Astrocyte (in vitro differentiated cells and primary cell): Measurements from ENCODE around the gene MEIOB. TPM values are rescaled to one million over a fixed set of nuclear protein-coding genes. Genes with fewer than 3 reads are reported as not detected.

ENCODE experiments used
- DNase-seq: peaks from one replicate; pipeline ENCODE4 v3.0.0-alpha.2; 2010; ENCODE audit warnings: low read depth
- FAIRE-seq: peaks from 2 replicates; lab custom pipeline; 2011; peaks lifted over from hg19 to GRCh38; lab: Jason Lieb, UNC
- H2AFZ ChIP-seq: 2 replicates; pipeline ENCODE4 v1.6.0; 2012; ENCODE audit warnings: low read depth, low read length, inconsistent platforms
- H3K27ac ChIP-seq: 2 replicates; pipeline ENCODE4 v1.5.1; 2011; ENCODE audit warnings: low read depth, low read length, inconsistent platforms
- H3K27me3 ChIP-seq: 2 replicates; pipeline ENCODE4 v1.6.0; 2011; ENCODE audit warnings: low read length, inconsistent platforms; ENCODE audit not compliant: insufficient read depth
- H3K36me3 ChIP-seq: 2 replicates; pipeline ENCODE4 v1.5.1; 2011; ENCODE audit warnings: low read length, inconsistent platforms; ENCODE audit not compliant: insufficient read depth
- H3K4me1 ChIP-seq: 2 replicates; pipeline ENCODE4 v1.5.1; 2011; ENCODE audit warnings: low read length, inconsistent platforms; ENCODE audit not compliant: insufficient read depth
- H3K4me2 ChIP-seq: 2 replicates; pipeline ENCODE4 v1.6.0; 2012; ENCODE audit warnings: low read length, inconsistent platforms
- H3K4me3 ChIP-seq: 2 replicates; pipeline ENCODE4 v1.5.1; 2011; ENCODE audit warnings: low read depth, mild to moderate bottlenecking, low read length, inconsistent platforms; ENCODE audit not compliant: insufficient read depth
- H3K79me2 ChIP-seq: 2 replicates; pipeline ENCODE4 v1.6.0; 2012; ENCODE audit warnings: mild to moderate bottlenecking, low read length, inconsistent platforms; ENCODE audit not compliant: insufficient read depth
- H3K9ac ChIP-seq: 2 replicates; pipeline ENCODE4 v1.6.0; 2012; ENCODE audit warnings: mild to moderate bottlenecking, low read length, inconsistent platforms
- H3K9me3 ChIP-seq: 2 replicates; pipeline ENCODE4 v1.5.1; 2012; ENCODE audit warnings: low read depth, mild to moderate bottlenecking, low read length, inconsistent platforms; ENCODE audit not compliant: insufficient read depth
- H4K20me1 ChIP-seq: 2 replicates; pipeline ENCODE4 v1.6.0; 2012; ENCODE audit warnings: low read length, inconsistent platforms; ENCODE audit not compliant: insufficient read depth
- H3K27ac Mint-ChIP-seq: one replicate; pipeline ENCODE4 v1.8.0; 2021; ENCODE audit warnings: mild to moderate bottlenecking, mixed read lengths; ENCODE audit not compliant: unreplicated experiment
- H3K27me3 Mint-ChIP-seq: one replicate; pipeline ENCODE4 v1.8.0; 2021; ENCODE audit warnings: low read depth, mixed read lengths; ENCODE audit not compliant: unreplicated experiment
- H3K36me3 Mint-ChIP-seq: one replicate; pipeline ENCODE4 v1.8.0; 2021; ENCODE audit warnings: low read depth, mixed read lengths; ENCODE audit not compliant: unreplicated experiment
- H3K4me1 Mint-ChIP-seq: one replicate; pipeline ENCODE4 v1.8.0; 2021; ENCODE audit warnings: low read depth, mixed read lengths; ENCODE audit not compliant: unreplicated experiment
- H3K4me3 Mint-ChIP-seq: one replicate; pipeline ENCODE4 v1.8.0; 2021; ENCODE audit warnings: mild to moderate bottlenecking, moderate library complexity, mixed read lengths; ENCODE audit not compliant: unreplicated experiment
- H3K9me3 Mint-ChIP-seq: one replicate; pipeline ENCODE4 v1.8.0; 2021; ENCODE audit warnings: mild to moderate bottlenecking, mixed read lengths; ENCODE audit not compliant: unreplicated experiment
- EZH2 ChIP-seq: IDR thresholded peaks from 2 replicates; pipeline ENCODE4 v1.6.1; 2012; ENCODE audit warnings: mild to moderate bottlenecking, low read length, inconsistent platforms; ENCODE audit not compliant: insufficient read depth
- total RNA-seq: library from RNA; stranded (reverse); gene quantifications from 2 replicates; pipeline ENCODE4 v1.2.1, GENCODE V29; 2021
- TF ChIP-seq, protein P1 (sequence below): IDR thresholded peaks from 2 replicates; pipeline ENCODE4 v1.5.1; 2011; ENCODE audit warnings: low read depth, mild to moderate bottlenecking, inconsistent platforms, low read length, moderate library complexity; ENCODE audit not compliant: insufficient read depth

Gene MEIOB
- total RNA-seq, 1 donor from 2014 or later, result 0.16 TPM

DNA sequence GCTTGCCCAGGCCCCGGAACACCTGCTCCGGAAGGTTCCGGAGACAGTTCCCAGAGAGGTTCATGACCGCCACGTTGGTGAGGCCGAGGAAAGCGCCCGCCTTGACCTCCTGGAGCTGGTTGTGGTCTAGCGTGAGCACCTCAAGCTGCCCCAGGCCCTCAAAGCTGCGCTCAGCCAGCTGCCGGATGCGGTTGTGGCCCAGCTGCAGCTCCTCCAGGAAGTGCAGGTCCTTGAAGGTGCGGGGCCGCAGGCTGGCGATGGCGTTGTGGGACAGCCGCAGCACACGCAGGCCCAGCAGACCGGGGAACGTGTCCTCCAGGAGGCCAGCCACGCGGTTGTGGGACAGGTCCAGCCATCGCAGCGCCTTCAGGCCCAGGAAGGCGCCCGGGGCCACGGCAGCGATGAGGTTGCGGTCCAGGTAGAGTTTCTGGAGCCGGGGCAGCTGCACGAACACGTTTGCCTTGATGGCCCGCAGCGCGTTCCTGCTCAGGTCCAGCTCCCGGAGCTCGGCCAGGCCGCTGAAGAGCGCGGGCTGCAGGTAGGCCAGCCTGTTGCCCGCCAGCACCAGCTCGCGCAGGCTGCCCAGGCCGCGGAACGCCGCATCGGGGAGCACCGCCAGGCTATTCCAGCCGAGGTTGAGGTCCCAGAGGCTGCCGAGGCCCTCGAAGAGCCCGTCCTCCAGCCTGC is 80.6 kb downstream of the MEIOB start:
- Histone ChIP-seq H4K20me1 (peaks cover 13% of the 10 kb centered on the region), H3K4me3 (no peak overlapping the region), H3K79me2 (peaks cover 19% of the 10 kb centered on the region), H3K27me3 (no peaks in the 10 kb centered on the region), H3K36me3 (no peaks in the 10 kb centered on the region), H3K27ac (no peak overlapping the region), H3K9me3 (no peaks in the 10 kb centered on the region), H3K9ac (no peak overlapping the region), H3K4me1 (no peaks in the 10 kb centered on the region), H3K4me2 (no peak overlapping the region), H2AFZ (no peak overlapping the region)
- TF ChIP-seq, protein P1, sequence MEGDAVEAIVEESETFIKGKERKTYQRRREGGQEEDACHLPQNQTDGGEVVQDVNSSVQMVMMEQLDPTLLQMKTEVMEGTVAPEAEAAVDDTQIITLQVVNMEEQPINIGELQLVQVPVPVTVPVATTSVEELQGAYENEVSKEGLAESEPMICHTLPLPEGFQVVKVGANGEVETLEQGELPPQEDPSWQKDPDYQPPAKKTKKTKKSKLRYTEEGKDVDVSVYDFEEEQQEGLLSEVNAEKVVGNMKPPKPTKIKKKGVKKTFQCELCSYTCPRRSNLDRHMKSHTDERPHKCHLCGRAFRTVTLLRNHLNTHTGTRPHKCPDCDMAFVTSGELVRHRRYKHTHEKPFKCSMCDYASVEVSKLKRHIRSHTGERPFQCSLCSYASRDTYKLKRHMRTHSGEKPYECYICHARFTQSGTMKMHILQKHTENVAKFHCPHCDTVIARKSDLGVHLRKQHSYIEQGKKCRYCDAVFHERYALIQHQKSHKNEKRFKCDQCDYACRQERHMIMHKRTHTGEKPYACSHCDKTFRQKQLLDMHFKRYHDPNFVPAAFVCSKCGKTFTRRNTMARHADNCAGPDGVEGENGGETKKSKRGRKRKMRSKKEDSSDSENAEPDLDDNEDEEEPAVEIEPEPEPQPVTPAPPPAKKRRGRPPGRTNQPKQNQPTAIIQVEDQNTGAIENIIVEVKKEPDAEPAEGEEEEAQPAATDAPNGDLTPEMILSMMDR, result no peak
- no peaks in the 10 kb centered on the region for H3K9me3 Mint-ChIP-seq
- peaks cover 3% of the 10 kb centered on the region for H3K36me3 Mint-ChIP-seq
- no peak for FAIRE-seq
- no peaks in the 10 kb centered on the region for H3K4me1 Mint-ChIP-seq
- H3K4me3 Mint-ChIP-seq, result no peak overlapping the region
- no peak for DNase-seq
- no peaks in the 10 kb centered on the region for H3K27me3 Mint-ChIP-seq
- no peak overlapping the region for H3K27ac Mint-ChIP-seq

DNA sequence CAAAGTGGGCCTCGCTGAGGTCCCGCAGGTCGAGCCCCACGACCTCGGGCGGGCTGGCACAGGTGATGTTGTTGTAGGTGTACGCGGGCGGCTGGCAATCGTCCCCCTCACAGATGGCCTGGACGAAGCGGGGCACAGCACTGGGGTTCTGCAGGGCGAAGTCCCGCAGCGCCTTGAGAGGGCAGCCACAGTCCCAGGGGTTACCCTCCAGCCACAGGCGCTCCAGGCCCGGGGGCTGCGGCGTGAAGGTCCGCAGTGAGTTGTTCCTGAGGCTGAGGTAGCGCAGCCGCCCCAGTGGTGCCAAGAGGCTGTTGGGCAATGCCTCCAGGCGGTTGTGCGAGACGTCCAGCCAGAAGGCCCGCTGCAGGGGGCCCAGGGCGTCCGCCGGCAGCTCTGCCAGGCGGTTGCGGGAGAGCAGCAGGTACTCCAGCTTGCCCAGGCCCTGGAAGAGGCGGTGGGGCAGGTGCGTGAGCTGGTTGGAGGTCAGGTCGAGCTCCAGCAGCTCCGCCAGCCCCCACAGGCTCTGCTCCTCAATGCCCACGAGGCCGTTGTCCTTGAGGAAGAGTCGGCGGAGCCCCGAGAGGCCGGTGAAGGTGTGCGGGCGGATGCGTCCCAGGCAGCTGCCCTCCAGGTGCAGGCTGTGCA is 81.2 kb downstream of the MEIOB start:
- Mint-ChIP-seq H3K36me3 (peaks cover 3% of the 10 kb centered on the region), H3K4me3 (no peak overlapping the region)
- no peak for FAIRE-seq

More for the DNA sequence above, 81.2 kb downstream of the MEIOB start:
- H3K4me1 ChIP-seq, result no peaks in the 10 kb centered on the region
- no peaks in the 10 kb centered on the region for H3K27me3 ChIP-seq
- H3K36me3 ChIP-seq, result no peaks in the 10 kb centered on the region
- Mint-ChIP-seq H3K4me1 (no peaks in the 10 kb centered on the region), H3K27ac (no peak overlapping the region), H3K27me3 (no peaks in the 10 kb centered on the region), H3K9me3 (no peaks in the 10 kb centered on the region)
- H4K20me1 ChIP-seq, result peaks cover 20% of the 10 kb centered on the region
- TF ChIP-seq EZH2, result no peak
- TF ChIP-seq, protein P1, result no peak
- no peak for DNase-seq
- no peak overlapping the region for H3K4me2 ChIP-seq
- H3K4me3 ChIP-seq, result no peak overlapping the region
- peaks cover 25% of the 10 kb centered on the region for H3K79me2 ChIP-seq
- no peak overlapping the region for H3K9ac ChIP-seq
- no peak overlapping the region for H3K27ac ChIP-seq
- no peaks in the 10 kb centered on the region for H3K9me3 ChIP-seq
- H2AFZ ChIP-seq, result no peak overlapping the region
